ENCODE measurements around the gene TIGD1.
A peak's percentile ranks its signal among the peaks of the same experiment; 100 is the strongest.

Gene TIGD1

DNA sequence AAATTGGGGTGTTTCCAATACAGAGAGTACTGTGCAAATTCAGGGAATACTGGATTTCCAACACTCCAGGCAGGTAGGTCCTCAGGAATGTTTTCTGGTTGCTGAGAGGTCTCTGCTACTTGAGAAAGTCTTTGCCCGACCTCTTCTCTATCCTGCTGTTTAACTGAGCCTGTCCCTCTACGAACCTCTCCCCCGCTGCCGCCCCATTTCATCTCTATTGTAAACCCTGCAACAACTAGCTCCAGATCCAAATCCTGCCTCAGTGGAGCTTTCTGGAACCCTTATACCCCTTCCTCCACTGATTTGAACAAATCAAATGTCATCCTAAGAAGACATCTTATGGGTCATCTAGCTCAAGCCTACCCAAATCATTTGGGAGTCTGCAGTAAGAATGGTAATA lies 1.4 kb upstream of the TIGD1 start:
- Mint-ChIP-seq H3K4me1 (peaks cover 73% of the 10 kb centered on the region), H3K9me3 (peaks cover 5% of the 10 kb centered on the region), H3K4me3 (peak overlapping the region; percentile 96), H3K27ac (peak overlapping the region; percentile 100), H3K27me3 (no peaks in the 10 kb centered on the region), H3K36me3 (peaks cover 47% of the 10 kb centered on the region)
- DNase-seq: no peak
- CTCF ChIA-PET: no interaction called here

DNA sequence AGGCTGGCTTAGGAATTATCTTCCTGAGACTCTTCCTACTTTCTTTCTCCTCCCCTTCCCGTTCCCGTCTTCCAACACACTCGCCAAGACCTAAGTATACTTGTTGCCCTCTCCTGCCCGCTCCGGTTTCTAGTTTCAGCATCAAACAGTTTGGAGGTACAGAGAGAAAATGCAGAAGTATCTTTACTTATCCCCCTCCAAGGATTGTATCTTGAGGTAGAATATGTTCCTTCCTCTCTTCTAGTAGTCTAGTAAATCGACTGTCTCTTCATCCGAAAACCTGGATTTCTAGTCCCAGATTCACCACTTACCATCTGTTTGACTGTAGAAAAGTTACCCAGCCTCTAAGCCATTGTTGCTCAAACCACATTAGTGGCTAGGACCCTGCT lies 887 bp upstream of the TIGD1 start:
- peaks cover 76% of the 10 kb centered on the region for H3K4me1 Mint-ChIP-seq
- H3K9me3 Mint-ChIP-seq: peaks cover 5% of the 10 kb centered on the region
- CTCF ChIA-PET: no interaction called here
- peak overlapping the region; percentile 96 for H3K4me3 Mint-ChIP-seq
- H3K27me3 Mint-ChIP-seq: no peaks in the 10 kb centered on the region
- H3K27ac Mint-ChIP-seq: peak overlapping the region; percentile 100
- H3K36me3 Mint-ChIP-seq: peaks cover 47% of the 10 kb centered on the region
- no peak for DNase-seq

GRCh38 chr2:232549655-232550353 lies 553 bp downstream of the TIGD1 start:
- peaks cover 68% of the 10 kb centered on the region for H3K4me1 Mint-ChIP-seq
- peak overlapping the region; percentile 96 for H3K4me3 Mint-ChIP-seq
- peaks cover 5% of the 10 kb centered on the region for H3K9me3 Mint-ChIP-seq
- CTCF ChIA-PET: no interaction called here
- H3K27me3 Mint-ChIP-seq: no peaks in the 10 kb centered on the region
- H3K27ac Mint-ChIP-seq: peak overlapping the region; percentile 100
- peaks cover 47% of the 10 kb centered on the region for H3K36me3 Mint-ChIP-seq
- DNase-seq: no peak

- Mint-ChIP-seq H3K27ac (no peak overlapping the region), H3K4me3 (no peak overlapping the region), H3K9me3 (peaks cover 5% of the 10 kb centered on the region), H3K36me3 (peaks cover 44% of the 10 kb centered on the region), H3K27me3 (no peaks in the 10 kb centered on the region), H3K4me1 (peaks cover 50% of the 10 kb centered on the region)
- CTCF ChIA-PET: no interaction called here
- no peak for DNase-seq
These were observed 2.4 kb downstream of the TIGD1 start for GRCh38 chr2:232547991-232548390.

- no peak overlapping the region for H3K4me3 Mint-ChIP-seq
- H3K4me1 Mint-ChIP-seq: peaks cover 35% of the 10 kb centered on the region
- DNase-seq: no peak
- CTCF ChIA-PET: interaction anchor here (1.2 kb wide), 1 partner anchor 8 kb away, joined by 3 read pairs; no protein-coding TSS in a partner anchor
- H3K9me3 Mint-ChIP-seq: peaks cover 5% of the 10 kb centered on the region
- no peak overlapping the region for H3K27ac Mint-ChIP-seq
- no peaks in the 10 kb centered on the region for H3K27me3 Mint-ChIP-seq
- H3K36me3 Mint-ChIP-seq: peaks cover 32% of the 10 kb centered on the region
These were observed 4.6 kb downstream of the TIGD1 start for GRCh38 chr2:232545511-232546375.

- DNase-seq: no peak
These were observed 5.7 kb downstream of the TIGD1 start for GRCh38 chr2:232544674-232545073.

DNA sequence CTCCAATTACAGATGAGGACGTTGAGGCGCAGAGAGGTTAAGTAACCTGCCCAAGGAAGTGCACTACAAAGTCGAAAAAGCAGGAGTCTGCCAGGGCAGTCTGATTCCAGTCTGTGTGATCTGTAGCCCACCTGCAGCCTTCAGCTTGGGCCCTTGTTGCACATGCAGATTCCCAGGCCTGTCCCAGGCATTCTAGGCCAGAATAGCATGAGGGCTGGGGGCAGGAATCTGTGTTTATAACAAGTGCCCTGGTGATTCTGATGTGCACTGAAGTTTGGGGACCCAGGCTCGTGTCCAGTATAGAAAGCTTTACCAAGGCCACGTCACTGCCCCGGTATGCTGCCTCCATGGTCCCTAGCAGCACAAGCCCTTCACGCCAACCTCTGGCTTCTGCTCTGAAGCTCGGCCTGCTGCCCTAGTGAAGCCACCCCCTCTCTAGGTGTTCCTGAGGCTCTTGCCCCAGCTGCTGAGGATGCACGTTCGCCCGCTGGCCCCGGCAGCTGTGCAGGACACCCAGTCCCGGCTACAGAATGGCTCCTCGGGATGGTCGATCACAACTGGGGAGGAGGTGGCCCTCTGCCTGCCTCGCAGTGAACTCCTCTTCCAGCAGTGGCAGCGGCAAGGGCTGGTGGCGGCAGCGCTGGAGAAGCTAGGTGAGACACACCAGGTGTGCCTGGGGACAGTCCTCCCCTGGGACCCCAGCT lies 6.3 kb downstream of the TIGD1 start:
- peaks cover 15% of the 10 kb centered on the region for H3K27me3 Mint-ChIP-seq
- peaks cover 5% of the 10 kb centered on the region for H3K9me3 Mint-ChIP-seq
- H3K4me1 Mint-ChIP-seq: peaks cover 27% of the 10 kb centered on the region
- peaks cover 30% of the 10 kb centered on the region for H3K36me3 Mint-ChIP-seq
- CTCF ChIA-PET: no interaction called here
- no peak for DNase-seq
- no peak overlapping the region for H3K4me3 Mint-ChIP-seq
- no peak overlapping the region for H3K27ac Mint-ChIP-seq

More at GRCh38 chr2:232544674-232545073, 5.7 kb downstream of the TIGD1 start:
- H3K27me3 Mint-ChIP-seq: peaks cover 9% of the 10 kb centered on the region
- H3K9me3 Mint-ChIP-seq: peaks cover 5% of the 10 kb centered on the region
- H3K4me1 Mint-ChIP-seq: peaks cover 33% of the 10 kb centered on the region
- no peak overlapping the region for H3K27ac Mint-ChIP-seq
- CTCF ChIA-PET: no interaction called here
- peaks cover 32% of the 10 kb centered on the region for H3K36me3 Mint-ChIP-seq
- H3K4me3 Mint-ChIP-seq: no peak overlapping the region

GRCh38 chr2:232543491-232543890 lies 6.9 kb downstream of the TIGD1 start:
- CTCF ChIA-PET: no interaction called here
- Mint-ChIP-seq H3K4me1 (peaks cover 22% of the 10 kb centered on the region), H3K36me3 (peaks cover 24% of the 10 kb centered on the region), H3K27me3 (peaks cover 21% of the 10 kb centered on the region), H3K4me3 (no peak overlapping the region), H3K27ac (no peak overlapping the region), H3K9me3 (peaks cover 1% of the 10 kb centered on the region)
- DNase-seq: no peak

GRCh38 chr2:232542715-232543467 lies 7.5 kb downstream of the TIGD1 start:
- Mint-ChIP-seq H3K9me3 (no peaks in the 10 kb centered on the region), H3K36me3 (peaks cover 18% of the 10 kb centered on the region), H3K4me1 (peaks cover 20% of the 10 kb centered on the region), H3K27ac (no peak overlapping the region), H3K27me3 (peaks cover 27% of the 10 kb centered on the region), H3K4me3 (no peak overlapping the region)
- DNase-seq: no peak
- CTCF ChIA-PET: no interaction called here

- CTCF ChIA-PET: no interaction called here
- Mint-ChIP-seq H3K27ac (no peak overlapping the region), H3K36me3 (peaks cover 12% of the 10 kb centered on the region), H3K9me3 (no peaks in the 10 kb centered on the region), H3K4me3 (no peak overlapping the region), H3K4me1 (peaks cover 13% of the 10 kb centered on the region), H3K27me3 (peaks cover 34% of the 10 kb centered on the region)
- no peak for DNase-seq
These were observed 8.2 kb downstream of the TIGD1 start for GRCh38 chr2:232541961-232542714.

GRCh38 chr2:232541195-232541960 lies 9.0 kb downstream of the TIGD1 start:
- Mint-ChIP-seq H3K4me1 (peaks cover 9% of the 10 kb centered on the region), H3K27ac (no peak overlapping the region), H3K27me3 (peaks cover 38% of the 10 kb centered on the region), H3K9me3 (peaks cover 3% of the 10 kb centered on the region), H3K36me3 (peaks cover 7% of the 10 kb centered on the region), H3K4me3 (no peak overlapping the region)
- DNase-seq: no peak
- CTCF ChIA-PET: interaction anchor here (0.6 kb wide), 1 partner anchor 11 kb away, joined by 3 read pairs; no protein-coding TSS in a partner anchor

DNA sequence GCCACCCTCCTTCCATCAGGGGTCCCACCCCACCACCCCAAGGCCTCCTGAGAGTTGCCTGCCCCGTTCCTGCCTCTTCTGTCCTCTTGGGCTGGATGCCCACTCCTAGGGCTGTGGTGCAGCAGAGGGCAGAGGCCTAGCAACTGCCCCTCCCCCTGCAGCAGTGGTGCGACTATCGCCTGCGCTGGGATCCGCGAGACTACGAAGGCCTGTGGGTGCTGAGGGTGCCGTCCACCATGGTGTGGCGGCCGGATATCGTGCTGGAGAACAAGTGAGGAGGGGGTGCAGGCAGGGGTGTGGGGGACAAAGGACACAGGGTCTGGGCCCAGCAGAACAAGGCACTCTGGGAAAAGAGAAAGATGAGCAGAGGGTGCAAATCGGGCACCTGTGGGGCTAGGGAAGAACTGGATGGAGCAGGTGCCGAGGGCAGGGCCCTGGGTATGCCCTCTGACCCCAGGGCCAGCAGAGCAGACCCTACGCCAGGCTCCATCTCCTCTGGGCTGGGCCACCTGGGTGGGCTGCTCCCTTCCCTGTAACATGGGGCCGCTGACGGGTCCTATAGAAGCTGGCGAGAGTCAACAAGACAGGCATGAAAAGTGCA lies 9.8 kb downstream of the TIGD1 start:
- peaks cover 40% of the 10 kb centered on the region for H3K27me3 Mint-ChIP-seq
- CTCF ChIA-PET: no interaction called here
- peaks cover 5% of the 10 kb centered on the region for H3K4me1 Mint-ChIP-seq
- H3K4me3 Mint-ChIP-seq: no peak overlapping the region
- no peak overlapping the region for H3K27ac Mint-ChIP-seq
- DNase-seq: no peak
- peaks cover 5% of the 10 kb centered on the region for H3K9me3 Mint-ChIP-seq
- H3K36me3 Mint-ChIP-seq: peaks cover 1% of the 10 kb centered on the region
